H1 (cell line): ENCODE measurements around the gene CENPP. TPM values are rescaled to one million over a fixed set of nuclear protein-coding genes. Genes with fewer than 3 reads are reported as not detected.
A peak's percentile ranks its signal among the peaks of the same experiment; 100 is the strongest.

Source experiments
- CTCF ChIA-PET: fragments of 300-600 bp; sonication (Branson Sonifier 250); formaldehyde crosslinking; loops from one replicate; lab custom pipeline; 2021; ENCODE audit not compliant: partially characterized antibody; lab: Charles Lee
- POLR2A ChIA-PET: fragments of 300-600 bp; sonication (Branson Sonifier 250); formaldehyde crosslinking; loops from one replicate; lab custom pipeline; 2021; ENCODE audit warnings: inconsistent platforms; ENCODE audit not compliant: partially characterized antibody; lab: Charles Lee
- DNase-seq, 2 experiments: peaks; one replicate each; pipeline versions ENCODE4 v3.0.0 to v3.0.0-alpha.2; 2010 to 2022; ENCODE audit warnings: low spot score in 2 of 2, low read depth in 1 of 2, mixed read lengths in 1 of 2
- FAIRE-seq: peaks from 2 replicates; lab custom pipeline; 2011; peaks lifted over from hg19 to GRCh38; lab: Jason Lieb, UNC
- H2AFZ ChIP-seq: 2 replicates; pipeline ENCODE4 v1.8.1; 2012; ENCODE audit warnings: low read length, inconsistent platforms
- H2AK5ac ChIP-seq: 2 replicates; pipeline ENCODE4 v1.6.1; 2013; ENCODE audit warnings: low read depth, low read length
- H2BK120ac ChIP-seq: replicated peaks from 2 replicates; pipeline ENCODE3; 2013; ENCODE audit warnings: low read depth, low read length, inconsistent platforms
- H2BK12ac ChIP-seq: 2 replicates; pipeline ENCODE4 v1.6.1; 2013; ENCODE audit warnings: low read depth, low read length
- H2BK15ac ChIP-seq: 2 replicates; pipeline ENCODE4 v1.6.1; 2013; ENCODE audit warnings: low read length
- H2BK20ac ChIP-seq: 2 replicates; pipeline ENCODE4 v1.6.1; 2013; ENCODE audit warnings: low read length
- H2BK5ac ChIP-seq: 2 replicates; pipeline ENCODE4 v1.6.1; 2013; ENCODE audit warnings: low read depth, low read length
- H3K14ac ChIP-seq: 2 replicates; pipeline ENCODE4 v1.6.1; 2013; ENCODE audit warnings: inconsistent platforms; ENCODE audit not compliant: insufficient read length
- H3K18ac ChIP-seq: 2 replicates; pipeline ENCODE4 v1.6.1; 2013; ENCODE audit warnings: low read length; ENCODE audit errors: extremely low read depth
- H3K23ac ChIP-seq: 2 replicates; pipeline ENCODE4 v1.6.1; 2013; ENCODE audit warnings: inconsistent platforms; ENCODE audit not compliant: insufficient read length
- H3K23me2 ChIP-seq: 2 replicates; pipeline ENCODE4 v1.6.1; 2013; ENCODE audit warnings: low read depth, low read length
- H3K27ac ChIP-seq: 2 replicates; pipeline ENCODE4 v1.6.1; 2011; ENCODE audit warnings: low read depth, low read length, inconsistent platforms
- H3K27me3 ChIP-seq, 4 experiments: replicated peaks in 1 of 4; 1 replicate in 1 of 4; 2 replicates in 3 of 4; pipeline versions ENCODE4 v1.6.1 to v1.8.1; 2011 to 2013; ENCODE audit warnings: low read length in 3 of 4, mild to moderate bottlenecking in 3 of 4, inconsistent platforms in 2 of 4, mixed read lengths in 2 of 4, moderate library complexity in 1 of 4; ENCODE audit not compliant: control insufficient read depth in 3 of 4, insufficient read depth in 3 of 4; ENCODE audit errors: extremely low read depth in 1 of 4
- H3K36me3 ChIP-seq, 4 experiments: 2 replicates each; pipeline versions ENCODE4 v1.6.1 to v1.8.1; 2011 to 2013; ENCODE audit warnings: mild to moderate bottlenecking in 4 of 4, low read length in 3 of 4, moderate library complexity in 2 of 4, control low read depth in 1 of 4, inconsistent platforms in 1 of 4; ENCODE audit not compliant: insufficient read depth in 4 of 4, control insufficient read depth in 2 of 4
- H3K4ac ChIP-seq: replicated peaks from 2 replicates; pipeline ENCODE3; 2013; ENCODE audit warnings: low read length, low read depth, mixed read lengths, inconsistent platforms; ENCODE audit not compliant: insufficient read length
- H3K4me1 ChIP-seq, 4 experiments: replicated peaks in 1 of 4; 1 replicate in 1 of 4; 2 replicates in 3 of 4; pipeline versions ENCODE4 v1.6.1 to v1.8.1; 2011 to 2013; ENCODE audit warnings: low read length in 3 of 4, inconsistent platforms in 2 of 4, mixed read lengths in 1 of 4; ENCODE audit not compliant: insufficient read depth in 4 of 4, control insufficient read depth in 3 of 4
- H3K4me2 ChIP-seq, 2 experiments: 2 replicates each; pipeline versions ENCODE4 v1.6.1 to v1.8.1; 2011 to 2013; ENCODE audit warnings: low read depth in 2 of 2, low read length in 2 of 2, control low read depth in 1 of 2, inconsistent platforms in 1 of 2, mild to moderate bottlenecking in 1 of 2; ENCODE audit not compliant: insufficient read depth in 1 of 2
- H3K4me3 ChIP-seq, 4 experiments: fragments of 200-600, 300-600 bp in 1 of 4; sonication (generic), shearing (Covaris generic), sonication (Bioruptor Twin) in 1 of 4; 2 replicates each; pipeline versions ENCODE4 v1.5.1 to v1.8.1; 2011 to 2016; ENCODE audit warnings: low read length in 4 of 4, low read depth in 3 of 4, control low read depth in 2 of 4, inconsistent platforms in 2 of 4, mild to moderate bottlenecking in 2 of 4, mixed read lengths in 1 of 4, moderate library complexity in 1 of 4; ENCODE audit not compliant: insufficient read depth in 2 of 4; ENCODE audit errors: extremely low read depth in 1 of 4
- H3K56ac ChIP-seq: replicated peaks from 2 replicates; pipeline ENCODE3; 2013; ENCODE audit warnings: low read depth, mild to moderate bottlenecking, mixed read lengths, low read length, inconsistent platforms; ENCODE audit not compliant: insufficient read length
- H3K79me1 ChIP-seq: 2 replicates; pipeline ENCODE4 v1.6.1; 2013; ENCODE audit warnings: low read depth, low read length, control low read depth
- H3K79me2 ChIP-seq, 2 experiments: 2 replicates each; pipeline versions ENCODE4 v1.6.1 to v1.8.1; 2012 to 2013; ENCODE audit warnings: low read length in 2 of 2, mild to moderate bottlenecking in 2 of 2, inconsistent platforms in 1 of 2; ENCODE audit not compliant: insufficient read depth in 2 of 2, control insufficient read depth in 1 of 2
- H3K9ac ChIP-seq, 4 experiments: replicated peaks in 1 of 4; 1 replicate in 1 of 4; 2 replicates in 3 of 4; pipeline versions ENCODE4 v1.6.1 to v1.8.1; 2011 to 2013; ENCODE audit warnings: low read depth in 3 of 4, low read length in 3 of 4, control low read depth in 2 of 4, mild to moderate bottlenecking in 2 of 4, moderate library complexity in 2 of 4, inconsistent platforms in 1 of 4; ENCODE audit errors: extremely low read depth in 1 of 4
- H3K9me3 ChIP-seq, 2 experiments: 2 replicates each; pipeline versions ENCODE4 v1.6.1 to v1.8.1; 2012 to 2013; ENCODE audit warnings: mild to moderate bottlenecking in 2 of 2, moderate library complexity in 2 of 2, control low read depth in 1 of 2, inconsistent platforms in 1 of 2, low read depth in 1 of 2, low read length in 1 of 2, mixed read lengths in 1 of 2; ENCODE audit not compliant: insufficient read depth in 2 of 2
- H4K20me1 ChIP-seq, 2 experiments: replicated peaks in 1 of 2; 2 replicates each; pipeline versions ENCODE3 to v1.8.1; 2011 to 2013; ENCODE audit warnings: inconsistent platforms in 2 of 2, low read length in 2 of 2, mild to moderate bottlenecking in 1 of 2; ENCODE audit not compliant: insufficient read depth in 2 of 2, control insufficient read depth in 1 of 2
- H4K5ac ChIP-seq: 2 replicates; pipeline ENCODE4 v1.6.1; 2013; ENCODE audit warnings: low read length, low read depth, mixed read lengths, inconsistent platforms; ENCODE audit not compliant: insufficient read length
- H4K8ac ChIP-seq: 2 replicates; pipeline ENCODE4 v1.8.0; 2013; ENCODE audit warnings: mild to moderate bottlenecking, moderate library complexity, low read length, inconsistent platforms; ENCODE audit not compliant: insufficient read depth; ENCODE audit errors: extremely low read depth
- H4K91ac ChIP-seq: replicated peaks from 2 replicates; pipeline ENCODE3; 2013; ENCODE audit warnings: low read length, mixed read lengths, inconsistent platforms; ENCODE audit not compliant: insufficient read length
- ATF3 ChIP-seq: IDR thresholded peaks from 2 replicates; pipeline ENCODE4 v1.6.1; 2011; ENCODE audit warnings: low read depth, mild to moderate bottlenecking, low read length; ENCODE audit not compliant: insufficient read depth
- BACH1 ChIP-seq: IDR thresholded peaks from 2 replicates; pipeline ENCODE4 v1.6.1; 2012; ENCODE audit warnings: low read length, improper control_type of control experiment
- CEBPB ChIP-seq: IDR thresholded peaks from 2 replicates; pipeline ENCODE4 v1.6.1; 2012; ENCODE audit warnings: low read depth, low read length
- CHD1 ChIP-seq: IDR thresholded peaks from 2 replicates; pipeline ENCODE4 v1.6.1; 2012; ENCODE audit warnings: low read depth, low read length, improper control_type of control experiment
- EZH2 ChIP-seq: fragments of 200-600 bp; sonication (generic); IDR thresholded peaks from 2 replicates; pipeline ENCODE4 v1.7.1; 2012; ENCODE audit warnings: low read depth, mild to moderate bottlenecking, moderate library complexity, low read length, inconsistent platforms; ENCODE audit not compliant: severe bottlenecking
- MAX ChIP-seq: IDR thresholded peaks from 2 replicates; pipeline ENCODE4 v1.6.1; 2012; ENCODE audit warnings: inconsistent platforms
- POLR2AphosphoS5 ChIP-seq: IDR thresholded peaks from 2 replicates; pipeline ENCODE4 v1.6.1; 2011; ENCODE audit warnings: low read depth, low read length
- RAD21 ChIP-seq, 2 experiments: IDR thresholded peaks in 1 of 2; conservative IDR thresholded peaks in 1 of 2; 2 replicates each; pipeline ENCODE4 v1.6.1; 2011; ENCODE audit warnings: low read depth in 2 of 2, low read length in 2 of 2, improper control_type of control experiment in 1 of 2, inconsistent platforms in 1 of 2, mild to moderate bottlenecking in 1 of 2, moderate library complexity in 1 of 2
- SIX5 ChIP-seq: IDR thresholded peaks from 2 replicates; pipeline ENCODE4 v1.6.1; 2011; ENCODE audit warnings: mild to moderate bottlenecking, low read depth, low read length
- SP1 ChIP-seq: IDR thresholded peaks from 2 replicates; pipeline ENCODE4 v1.6.1; 2011; ENCODE audit warnings: low read depth, low read length
- SUZ12 ChIP-seq: fragments of 200-600 bp; sonication (generic); IDR thresholded peaks from 2 replicates; pipeline ENCODE4 v1.6.1; 2012; ENCODE audit warnings: mild to moderate bottlenecking, inconsistent platforms, low read length, moderate library complexity, mixed read lengths
- USF2 ChIP-seq: IDR thresholded peaks from 2 replicates; pipeline ENCODE4 v1.6.1; 2011; ENCODE audit warnings: low read length, improper control_type of control experiment
- WGBS, 2 experiments: shearing (Covaris generic) in 1 of 2; methylation state at CpG; one replicate each; pipeline versions ENCODE4 v1.1.6 to v1.1.7; 2013 to 2015; ENCODE audit warnings: low lambda C conversion rate in 2 of 2, mixed read lengths in 2 of 2, inconsistent platforms in 1 of 2, low coverage in 1 of 2, missing lambda C conversion rate in 1 of 2; ENCODE audit not compliant: insufficient replicate concordance in 2 of 2, insufficient coverage in 1 of 2, insufficient read length in 1 of 2; ENCODE audit errors: extremely low coverage in 1 of 2, missing lambda C conversion rate in 1 of 2; 5-methylcytosine and 5-hydroxymethylcytosine counted together
- polyA plus RNA-seq, 7 experiments: library from polyadenylated mRNA; depleted of rRNA in 3 of 7; stranded (reverse) in 5 of 7; unstranded in 2 of 7; fragments of >200 nt in 5 of 7; fragments of 200-250 nt in 2 of 7; gene quantifications; 1 replicate in 5 of 7; 2 replicates in 1 of 7; 4 replicates in 1 of 7; pipeline versions ENCODE4 v1.2.1 to v1.2.3, GENCODE V29; 2011 to 2013; ENCODE audit warnings: missing spikeins in 2 of 7, mixed read lengths in 2 of 7
- total RNA-seq: library from RNA; stranded (reverse); fragmentation: NEBNext Ultra II Directional; extraction: Animal tissue kit (Norgen Biotek cat#: 25700); gene quantifications from 2 replicates; pipeline ENCODE4 v1.2.1, GENCODE V29; 2021

CENPP gene
- total and polyA plus RNA-seq, 2 of the 8 experiments (the other 6 are each of a cell fraction or from before 2014, with no cell fraction given) = 2.7 to 10.8 TPM

GRCh38 chr9:92661127-92661526, 335.4 kb downstream of the CENPP start:
- Histone ChIP-seq H3K27me3 (no peaks in the 10 kb centered on the region), H2BK120ac (no peak overlapping the region), H3K27ac (no peak overlapping the region), H2BK15ac (no peak overlapping the region), H2BK12ac (no peak overlapping the region), H3K36me3 (peaks cover 0 to 4% (median 0%) of the 10 kb centered on the region in 4 experiments; a peak in 1 of 8 replicates), H2AK5ac (no peak overlapping the region), H3K4me1 (peaks cover 0 to 14% (median 8%) of the 10 kb centered on the region in 4 experiments; a peak in 4 of 7 replicates), H3K14ac (no peak overlapping the region), H3K9ac (no peak overlapping the region), H2AFZ (no peak overlapping the region), H4K5ac (no peak overlapping the region), H3K23me2 (no peaks in the 10 kb centered on the region), H3K4me2 (no peak overlapping the region), H3K4me3 (no peak overlapping the region), H2BK5ac (no peak overlapping the region), H3K79me2 (peaks cover 0 to 55% of the 10 kb centered on the region in 2 experiments; a peak in 3 of 4 replicates), H4K20me1 (peaks cover 4 to 18% of the 10 kb centered on the region in 2 experiments), H3K79me1 (peaks cover 23% of the 10 kb centered on the region), H3K56ac (no peak overlapping the region), H2BK20ac (no peak overlapping the region), H4K8ac (peak overlapping the region; percentile 35; the same call in 1 of the 2 replicates), H4K91ac (no peak overlapping the region), H3K23ac (no peak overlapping the region), H3K9me3 (no peaks in the 10 kb centered on the region), H3K4ac (no peak overlapping the region), H3K18ac (no peak overlapping the region)
- CTCF ChIA-PET = interaction anchor here (0.6 to 1.1 kb wide), 5 partner anchors 9 to 347 kb away, joined by 3 to 4 read pairs (median 3); partner anchors contain the start of genes CENPP and IPPK
- WGBS, 2 experiments = 91% methylated on average over 5 of the region's 5 CpGs; no CpG with 5 or more reads in 1 of the 2 experiments
- no peak for DNase-seq
- POLR2A ChIA-PET = no interaction called here
- FAIRE-seq = no peak
- TF ChIP-seq ATF3 = no peak
- no peak for TF ChIP-seq SP1
- no peak for TF ChIP-seq MAX
- TF ChIP-seq SIX5 = no peak
- no peak for TF ChIP-seq POLR2AphosphoS5
- TF ChIP-seq CHD1 = no peak
- no peak for TF ChIP-seq SUZ12
- no peak for TF ChIP-seq RAD21 (IDR thresholded peaks at IDR 0.05 in 1 of 2, conservative IDR thresholded peaks at IDR 0.05 in 1 of 2; ENCODE audit: low read depth in 2 of 2, low read length in 2 of 2)
- TF ChIP-seq CEBPB = no peak
- TF ChIP-seq EZH2 = no peak
- no peak for TF ChIP-seq BACH1
- no peak for TF ChIP-seq USF2
